Pancreas (tissue), 10 donors: ENCODE measurements around the gene CLCN6. TPM values are rescaled to one million over a fixed set of nuclear protein-coding genes. Genes with fewer than 3 reads are reported as not detected.

Source experiments
- ATAC-seq, 4 donors: fragments of 200-7000 bp; cut with Tn5 transposase; one replicate each; pipeline versions ENCODE4 v1.8.0 to v1.9.1; 2020; ENCODE audit warnings: mild to moderate bottlenecking in 4 of 4, moderate library complexity in 4 of 4
- DNase-seq, 6 donors: peaks; one replicate each; pipeline ENCODE4 v3.0.0-alpha.2; 2020
- FAIRE-seq: peaks from 2 replicates; lab custom pipeline; 2012; peaks lifted over from hg19 to GRCh38; lab: Jason Lieb, UNC
- H3K27ac ChIP-seq, 4 donors: fragments of 200-600 bp; sonication (generic); 1 replicate in 3 of 4; 2 replicates in 1 of 4; pipeline versions ENCODE4 v1.5.0 to v1.8.0; 2020
- H3K27me3 ChIP-seq, 4 donors: fragments of 200-600 bp; one replicate each; pipeline ENCODE4 v1.8.0; 2021
- H3K36me3 ChIP-seq, 3 donors: fragments of 200-600 bp; sonication (generic) in 1 of 3; one replicate each; pipeline versions ENCODE4 v1.5.0 to v1.8.0; 2020 to 2021
- H3K4me1 ChIP-seq, 3 donors: fragments of 200-600 bp; one replicate each; pipeline ENCODE4 v1.8.0; 2021
- H3K4me3 ChIP-seq, 4 donors: fragments of 200-600 bp; sonication (generic) in 2 of 4; one replicate each; pipeline versions ENCODE4 v1.5.0 to v1.8.0; 2020 to 2021
- H3K9me3 ChIP-seq, 4 donors: fragments of 200-600 bp; one replicate each; pipeline ENCODE4 v1.8.0; 2021
- CTCF ChIP-seq, 4 donors: fragments of 200-600 bp; sonication (generic) in 3 of 4; IDR thresholded peaks; one replicate each; pipeline versions ENCODE4 v1.5.0 to v1.8.0; 2021; ENCODE audit warnings: antibody characterized with exemption in 4 of 4
- WGBS, 2 donors: extraction: QIAGEN DNeasy Blood & Tissue Kit; methylation state at CpG; one replicate each; pipeline ENCODE4 v1.1.7; 2013; 5-methylcytosine and 5-hydroxymethylcytosine counted together
- intact Hi-C, 3 donors: fragments of 100-400 bp; cut with DNase I; formaldehyde crosslinking; loops; one replicate each; pipeline versions ENCODE4 v1.11.1 to v1.14.2; 2022
- polyA plus RNA-seq, 2 donors: library from polyadenylated mRNA; stranded (reverse); fragments of 200-250 nt; gene quantifications; one replicate each; pipeline ENCODE4 v1.2.3, GENCODE V29; 2013
- total RNA-seq, 6 donors: library from RNA; stranded (reverse); fragmentation: NEBNext Ultra II Directional in 4 of 6; extraction: Animal tissue kit (Norgen Biotek cat#: 25700) in 4 of 6; gene quantifications; one replicate each; pipeline versions ENCODE4 v1.2.1 to v1.2.4, GENCODE V29; 2021 to 2023
- donor health status: healthy with polysubstance abuse.
- donor health status: DM: no; HTN: no; CAD: no; lungs with moderate emphysema.
- donor health status: DM: no; HTN: no; CAD: no.
- donor health status: control.
- donor health status: control.
- donor health status: Bipolar disorder and iron deficiency.
- donor health status: DM: yes; HTN: yes; CAD: no.
- donor health status: DM: no; HTN: no; CAD: no.
- donor health status: DM: no; HTN: no; CAD: no.
- donor health status: DM: yes; HTN: yes; CAD: no.

CLCN6 gene
- total and polyA plus RNA-seq, 8 donors: 4.3 to 16.8 (median 7.6) TPM

DNA sequence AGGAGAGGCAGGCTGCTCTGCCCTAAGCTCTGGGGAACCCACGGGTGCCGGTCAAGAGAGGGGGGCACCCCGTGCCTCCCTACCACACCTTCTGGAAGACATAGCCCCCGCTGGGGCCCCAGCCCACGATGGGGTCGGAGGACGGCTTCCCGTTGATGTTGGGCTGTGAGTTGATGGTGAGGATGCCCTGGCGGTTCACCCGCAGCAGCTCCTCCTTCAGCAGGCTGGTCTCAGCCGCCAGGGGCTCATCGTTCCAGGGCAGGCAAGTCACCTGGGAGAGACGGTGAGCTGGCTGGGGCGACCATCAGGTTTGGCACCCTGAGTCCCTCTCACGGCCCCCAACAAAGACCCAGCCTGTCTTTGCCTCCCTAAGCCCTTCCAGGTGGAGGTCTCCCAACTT, 12.2 kb upstream of the CLCN6 start:
- no peak for TF ChIP-seq CTCF (IDR thresholded peaks at IDR 0.05)
- no peak overlapping the region for H3K4me3 ChIP-seq
- no peak overlapping the region for H3K27ac ChIP-seq
- no peaks in the 10 kb centered on the region for H3K27me3 ChIP-seq
- intact Hi-C loops: no loop called here
- FAIRE-seq (no peak), ATAC-seq (no peak), DNase-seq (peak in 1 of 6 donors; percentile 52)
- H3K36me3 ChIP-seq: peaks cover 0 to 18% (median 8%) of the 10 kb centered on the region in 3 donors
- H3K4me1 ChIP-seq: peaks cover 0 to 26% (median 7%) of the 10 kb centered on the region in 3 donors
- H3K9me3 ChIP-seq: no peaks in the 10 kb centered on the region
- 92 to 94% methylated on average over 15 of the region's 15 CpGs for WGBS, 2 donors

GRCh38 chr1:11794446-11795237, 11.3 kb upstream of the CLCN6 start:
- FAIRE-seq (no peak), ATAC-seq (no peak), DNase-seq (peak in 1 of 6 donors; percentile 39)
- intact Hi-C loops: no loop called here
- no peaks in the 10 kb centered on the region for H3K27me3 ChIP-seq
- H3K27ac ChIP-seq: no peak overlapping the region
- H3K9me3 ChIP-seq: no peaks in the 10 kb centered on the region
- no peak for TF ChIP-seq CTCF (IDR thresholded peaks at IDR 0.05)
- peaks cover 0 to 19% (median 7%) of the 10 kb centered on the region in 3 donors for H3K4me1 ChIP-seq
- WGBS, 2 donors: 89 to 92% methylated on average over 19 of the region's 19 CpGs
- H3K36me3 ChIP-seq: peaks cover 0 to 18% (median 8%) of the 10 kb centered on the region in 3 donors
- no peak overlapping the region for H3K4me3 ChIP-seq

- no peaks in the 10 kb centered on the region for H3K9me3 ChIP-seq
- H3K27ac ChIP-seq: no peak overlapping the region
- ATAC-seq (no peak), DNase-seq (peak in 1 of 6 donors; percentile 31), FAIRE-seq (no peak)
- no peak overlapping the region for H3K4me3 ChIP-seq
- peaks cover 0 to 12% (median 3%) of the 10 kb centered on the region in 3 donors for H3K4me1 ChIP-seq
- no peak for TF ChIP-seq CTCF (IDR thresholded peaks at IDR 0.05)
- H3K27me3 ChIP-seq: no peaks in the 10 kb centered on the region
- intact Hi-C loops: no loop called here
- WGBS, 2 donors: 87 to 93% methylated on average over 14 of the region's 14 CpGs
- H3K36me3 ChIP-seq: peaks cover 0 to 22% (median 8%) of the 10 kb centered on the region in 3 donors
Measured at GRCh38 chr1:11795238-11795890, 10.6 kb upstream of the CLCN6 start.

DNA sequence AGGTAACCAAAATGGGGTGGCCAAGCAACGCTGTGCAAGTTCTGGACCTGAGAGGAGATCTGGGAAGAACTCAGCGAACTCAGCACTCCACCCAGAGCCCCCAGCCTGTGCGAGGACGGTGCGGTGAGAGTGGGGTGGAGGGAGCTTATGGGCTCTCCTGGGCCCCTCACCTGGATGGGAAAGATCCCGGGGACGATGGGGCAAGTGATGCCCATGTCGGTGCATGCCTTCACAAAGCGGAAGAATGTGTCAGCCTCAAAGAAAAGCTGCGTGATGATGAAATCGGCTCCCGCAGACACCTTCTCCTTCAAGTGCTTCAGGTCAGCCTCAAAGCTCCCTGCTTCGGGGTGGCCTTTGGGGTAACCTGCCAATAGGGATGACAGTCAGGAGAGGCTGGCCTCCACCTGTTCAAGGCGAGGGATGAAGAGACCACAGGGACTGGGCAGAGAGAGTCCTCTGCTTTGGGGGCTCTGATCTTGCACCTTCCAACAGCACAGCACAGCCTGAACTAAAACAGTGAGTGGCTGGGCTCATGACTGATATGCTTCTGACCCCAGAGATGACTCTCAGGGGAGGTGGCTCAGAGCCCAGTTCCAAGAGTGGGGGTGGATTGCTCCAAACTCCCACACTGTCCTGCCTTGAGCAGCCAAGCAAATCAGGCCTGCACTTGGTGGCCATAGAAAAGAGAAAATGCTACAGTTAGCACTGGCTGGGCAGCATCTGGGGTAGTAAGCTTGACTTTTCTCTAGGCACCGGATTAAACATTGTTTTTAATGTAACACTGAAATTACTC, 9.8 kb upstream of the CLCN6 start:
- H3K27ac ChIP-seq: no peak overlapping the region
- ATAC-seq (no peak), FAIRE-seq (no peak), DNase-seq (peak in 1 of 6 donors; percentile 28)
- intact Hi-C loops: no loop called here
- H3K9me3 ChIP-seq: no peaks in the 10 kb centered on the region
- no peak for TF ChIP-seq CTCF (IDR thresholded peaks at IDR 0.05)
- H3K36me3 ChIP-seq: peaks cover 0 to 30% (median 8%) of the 10 kb centered on the region in 3 donors
- 92 to 95% methylated on average over 15 of the region's 15 CpGs for WGBS, 2 donors
- H3K4me1 ChIP-seq: peaks cover 0 to 6% (median 0%) of the 10 kb centered on the region in 3 donors
- H3K27me3 ChIP-seq: no peaks in the 10 kb centered on the region
- H3K4me3 ChIP-seq: no peak overlapping the region
